PC-9 (cell line): ENCODE data around the gene RAET1G.
"Not testable (repeated sequence)": the region's sequence is repeated elsewhere in the genome, so short reads cannot be mapped to it uniquely, and the experiment has no call there.

Source experiments
- CTCF ChIP-seq: fragments of 200-600 bp; sonication (generic); conservative IDR thresholded peaks from 2 replicates; pipeline ENCODE4 v1.6.1; 2017; ENCODE audit warnings: mixed run types, antibody characterized with exemption, mild to moderate bottlenecking, moderate library complexity
- EZH2 ChIP-seq: fragments of 200-600 bp; sonication (generic); IDR thresholded peaks from 2 replicates; pipeline ENCODE4 v1.8.0; 2017; ENCODE audit warnings: antibody characterized with exemption, low read depth

- not testable (repeated sequence) for TF ChIP-seq CTCF, EZH2
Measured at GRCh38 chr6:149954328-149954983, 31.5 kb upstream of the RAET1G start.
